Keratinocyte (primary cell): ENCODE data around the gene APBB2. TPM values are rescaled to one million over a fixed set of nuclear protein-coding genes. Genes with fewer than 3 reads are reported as not detected.
A peak's percentile ranks its signal among the peaks of the same experiment; 100 is the strongest.

ENCODE experiments used
- DNase-seq: peaks from one replicate; pipeline ENCODE4 v3.0.0-alpha.2; 2011; ENCODE audit warnings: low read depth, missing footprints, low spot score
- FAIRE-seq: peaks from 2 replicates; lab custom pipeline; 2011; peaks lifted over from hg19 to GRCh38; lab: Jason Lieb, UNC
- H2AFZ ChIP-seq: 2 replicates; pipeline ENCODE4 v1.6.0; 2012; ENCODE audit warnings: low read length, control low read depth, inconsistent platforms; ENCODE audit not compliant: control insufficient read depth
- H3K27ac ChIP-seq: 2 replicates; pipeline ENCODE4 v1.5.1; 2011; ENCODE audit warnings: low read length; ENCODE audit not compliant: control insufficient read depth, insufficient read depth
- H3K27me3 ChIP-seq: 3 replicates; pipeline ENCODE4 v1.6.0; 2011; ENCODE audit warnings: low read length; ENCODE audit not compliant: control insufficient read depth, insufficient read depth; ENCODE audit errors: extremely low read depth
- H3K36me3 ChIP-seq, 2 experiments: 2 replicates in 1 of 2; 3 replicates in 1 of 2; pipeline ENCODE4 v1.5.1; 2011; ENCODE audit warnings: low read length in 2 of 2, mild to moderate bottlenecking in 1 of 2; ENCODE audit not compliant: control insufficient read depth in 2 of 2, insufficient read depth in 2 of 2; ENCODE audit errors: extremely low read depth in 1 of 2
- H3K4me1 ChIP-seq: 3 replicates; pipeline ENCODE4 v1.5.1; 2011; ENCODE audit warnings: low read length; ENCODE audit not compliant: control insufficient read depth, insufficient read depth; ENCODE audit errors: extremely low read depth
- H3K4me2 ChIP-seq: 3 replicates; pipeline ENCODE4 v1.6.0; 2011; ENCODE audit warnings: low read depth, low read length; ENCODE audit not compliant: control insufficient read depth, insufficient read depth; ENCODE audit errors: extremely low read depth
- H3K4me3 ChIP-seq, 3 experiments: fragments of 200-600 bp in 1 of 3; sonication (generic) in 1 of 3; 2 replicates in 2 of 3; 3 replicates in 1 of 3; pipeline ENCODE4 v1.5.1; 2011 to 2016; ENCODE audit warnings: low read length in 3 of 3, mild to moderate bottlenecking in 3 of 3, control low read depth in 2 of 3, inconsistent platforms in 1 of 3, low read depth in 1 of 3, mixed read lengths in 1 of 3, mixed run types in 1 of 3, moderate library complexity in 1 of 3; ENCODE audit not compliant: control insufficient read depth in 2 of 3, insufficient read depth in 2 of 3; ENCODE audit errors: extremely low read depth in 1 of 3
- H3K79me2 ChIP-seq: 2 replicates; pipeline ENCODE4 v1.6.0; 2012; ENCODE audit warnings: low read length; ENCODE audit not compliant: control insufficient read depth, insufficient read depth
- H3K9ac ChIP-seq: 3 replicates; pipeline ENCODE4 v1.6.0; 2011; ENCODE audit warnings: low read length; ENCODE audit not compliant: control insufficient read depth, insufficient read depth; ENCODE audit errors: extremely low read depth
- H3K9me1 ChIP-seq: 3 replicates; pipeline ENCODE4 v1.6.0; 2011; ENCODE audit warnings: low read length; ENCODE audit not compliant: control insufficient read depth, insufficient read depth; ENCODE audit errors: extremely low read depth
- H3K9me3 ChIP-seq: 2 replicates; pipeline ENCODE4 v1.5.1; 2012; ENCODE audit warnings: low read depth, low read length; ENCODE audit not compliant: control insufficient read depth
- H4K20me1 ChIP-seq: 3 replicates; pipeline ENCODE4 v1.6.0; 2011; ENCODE audit warnings: low read length; ENCODE audit not compliant: control insufficient read depth, insufficient read depth; ENCODE audit errors: extremely low read depth
- CTCF ChIP-seq, 3 experiments: IDR thresholded peaks in 1 of 3; conservative IDR thresholded peaks in 1 of 3; optimal IDR thresholded peaks in 1 of 3; 2 replicates in 2 of 3; 3 replicates in 1 of 3; pipeline versions ENCODE3 to v1.5.1; 2011; ENCODE audit warnings: low read length in 3 of 3, mild to moderate bottlenecking in 3 of 3, moderate library complexity in 2 of 3, control low read depth in 1 of 3, inconsistent platforms in 1 of 3; ENCODE audit not compliant: insufficient read depth in 2 of 3; ENCODE audit errors: extremely low read depth in 1 of 3
- EZH2 ChIP-seq: IDR thresholded peaks from one replicate; pipeline ENCODE4 v1.6.1; 2012; ENCODE audit warnings: inconsistent platforms, mild to moderate bottlenecking, low read length, moderate library complexity
- dilution Hi-C: fragments of 300-500 bp; cut with MboI; formaldehyde crosslinking; loops from one replicate; pipeline ENCODE4 v1.7.0; 2020; ENCODE audit warnings: low sequenced_read_pairs; ENCODE audit not compliant: extremely low pct_ligation_motif_present
- polyA plus RNA-seq, 5 experiments: library from polyadenylated mRNA; depleted of rRNA in 3 of 5; stranded (reverse) in 3 of 5; stranded (forward) in 1 of 5; unstranded in 1 of 5; fragments of >200 nt; gene quantifications; 1 replicate in 1 of 5; 2 replicates in 3 of 5; 3 replicates in 1 of 5; pipeline versions ENCODE4 v1.2.1 to v1.2.3, GENCODE V29; 2011 to 2012; ENCODE audit warnings: missing spikeins in 2 of 5, low read depth in 1 of 5, low replicate concordance in 1 of 5

APBB2 gene
- polyA plus RNA-seq, 1 donor (not counting 4 experiments of a cell fraction or from before 2014, with no cell fraction given): 57.3 TPM

GRCh38 chr4:40918330-40918729 is 296.0 kb downstream of the APBB2 start:
- Histone ChIP-seq H4K20me1 (no peaks in the 10 kb centered on the region), H3K9me1 (peaks cover 4% of the 10 kb centered on the region), H3K9ac (no peak overlapping the region), H3K4me2 (no peak overlapping the region), H3K27ac (no peak overlapping the region), H3K9me3 (no peaks in the 10 kb centered on the region), H3K4me3 (no peak overlapping the region), H3K36me3 (peaks cover 4 to 7% of the 10 kb centered on the region in 2 experiments), H3K4me1 (peaks cover 23% of the 10 kb centered on the region), H3K79me2 (no peaks in the 10 kb centered on the region), H2AFZ (no peak overlapping the region), H3K27me3 (no peaks in the 10 kb centered on the region)
- TF ChIP-seq CTCF (optimal IDR thresholded peaks at IDR 0.05 in 1 of 3, IDR thresholded peaks at IDR 0.05 in 1 of 3, conservative IDR thresholded peaks at IDR 0.05 in 1 of 3; ENCODE audit: extremely low read depth in 1 of 3, insufficient read depth in 2 of 3, low read length in 3 of 3) (no peak), EZH2 (no peak)
- no peak for FAIRE-seq
- dilution Hi-C loops: no loop called here
- no peak for DNase-seq

DNA sequence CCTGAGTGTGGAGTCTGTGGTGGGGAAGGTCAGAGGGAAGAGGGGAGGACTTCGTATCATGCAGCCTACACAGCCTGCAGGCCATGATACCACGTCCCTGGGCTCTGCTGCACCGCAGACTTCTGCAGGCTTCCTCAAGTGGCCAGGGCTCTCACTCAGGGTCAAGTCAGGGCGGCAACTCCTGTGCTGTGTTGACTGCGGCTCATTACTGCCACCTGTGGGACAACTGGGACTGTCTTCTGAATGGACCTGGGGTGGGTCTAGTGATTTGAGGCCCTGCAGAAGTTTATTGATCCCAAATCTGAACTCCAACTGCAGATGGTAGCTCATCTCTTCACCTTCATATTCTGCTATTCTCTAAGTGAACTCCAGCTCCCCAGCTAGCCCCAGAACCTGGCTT is 297.5 kb downstream of the APBB2 start:
- FAIRE-seq (peak; percentile 52), DNase-seq (no peak)
- Histone ChIP-seq H3K4me2 (no peak overlapping the region), H2AFZ (no peak overlapping the region), H3K9ac (no peak overlapping the region), H3K27ac (no peak overlapping the region), H3K36me3 (peaks cover 2 to 7% of the 10 kb centered on the region in 2 experiments), H3K79me2 (no peaks in the 10 kb centered on the region), H3K27me3 (no peaks in the 10 kb centered on the region), H3K4me1 (peaks cover 23% of the 10 kb centered on the region), H3K9me3 (no peaks in the 10 kb centered on the region), H3K9me1 (peaks cover 4% of the 10 kb centered on the region), H4K20me1 (no peaks in the 10 kb centered on the region), H3K4me3 (no peak overlapping the region)
- dilution Hi-C loops: no loop called here
- TF ChIP-seq EZH2: no peak
- TF ChIP-seq CTCF (optimal IDR thresholded peaks at IDR 0.05 in 1 of 3, IDR thresholded peaks at IDR 0.05 in 1 of 3, conservative IDR thresholded peaks at IDR 0.05 in 1 of 3; ENCODE audit: extremely low read depth in 1 of 3, insufficient read depth in 2 of 3, low read length in 3 of 3): peak; percentile 33 to 74 (median 66)
